Epithelial cell of esophagus (primary cell): ENCODE measurements around the gene RAPGEF5.

Source experiments
- DNase-seq: peaks from one replicate; pipeline ENCODE4 v3.0.0; 2010; ENCODE audit warnings: low read depth
- H3K4me3 ChIP-seq: 2 replicates; pipeline ENCODE4 v1.5.1; 2011; ENCODE audit warnings: mild to moderate bottlenecking, low read length, control low read depth
- CTCF ChIP-seq: IDR thresholded peaks from 2 replicates; pipeline ENCODE4 v1.5.1; 2011; ENCODE audit warnings: low read depth, mild to moderate bottlenecking, low read length, control low read depth, inconsistent platforms; ENCODE audit not compliant: insufficient read depth; ENCODE audit errors: missing control alignments

Gene RAPGEF5

GRCh38 chr7:22201186-22201880 is 155.6 kb downstream of the RAPGEF5 start:
- no peak for DNase-seq
- H3K4me3 ChIP-seq, result no peak overlapping the region
- TF ChIP-seq CTCF, result no peak

DNA sequence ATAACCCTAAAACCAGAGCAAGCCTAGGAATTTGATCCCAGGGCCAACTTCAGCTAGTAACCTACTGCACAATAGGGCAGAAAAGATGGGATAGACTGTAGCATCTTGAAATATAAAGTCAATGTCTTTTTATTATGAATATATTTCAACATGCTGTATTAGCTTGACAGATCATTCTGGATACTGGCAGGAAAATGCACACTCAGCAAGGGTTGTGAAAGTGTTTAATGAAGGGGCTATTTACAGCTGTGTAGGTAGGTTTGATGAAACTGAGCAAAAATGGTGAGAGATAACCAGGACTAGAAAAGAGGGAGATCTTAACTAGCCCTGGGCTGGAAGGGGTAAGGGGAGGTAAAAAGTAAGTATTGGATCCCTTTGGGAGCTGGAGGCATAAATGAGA is 156.2 kb downstream of the RAPGEF5 start:
- no peak for DNase-seq
- no peak overlapping the region for H3K4me3 ChIP-seq
- no peak for TF ChIP-seq CTCF

GRCh38 chr7:22200238-22200637 is 156.7 kb downstream of the RAPGEF5 start:
- TF ChIP-seq CTCF, result no peak
- H3K4me3 ChIP-seq, result no peak overlapping the region

DNA sequence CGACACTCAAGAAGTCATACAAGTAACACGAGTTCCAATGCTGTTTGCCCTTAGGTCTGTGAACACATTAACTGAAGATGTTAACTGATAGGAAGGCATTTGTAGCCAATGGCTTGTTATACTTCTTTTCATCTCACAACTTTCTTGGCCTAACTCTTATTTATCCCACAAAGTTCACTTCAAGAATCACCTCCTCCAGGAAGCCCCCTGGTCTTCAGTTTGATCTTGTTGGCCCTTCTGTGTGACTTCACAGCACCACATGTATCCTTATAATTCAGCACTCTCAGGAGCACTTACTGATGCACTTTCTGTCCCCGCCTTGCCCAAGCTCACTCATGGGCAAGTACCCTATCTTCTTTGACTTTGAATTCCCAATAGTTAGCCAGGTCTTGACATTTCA is 159.6 kb downstream of the RAPGEF5 start:
- H3K4me3 ChIP-seq, result no peak overlapping the region
- TF ChIP-seq CTCF, result no peak
- DNase-seq, result no peak

More at GRCh38 chr7:22200238-22200637, 156.7 kb downstream of the RAPGEF5 start:
- DNase-seq, result no peak

DNA sequence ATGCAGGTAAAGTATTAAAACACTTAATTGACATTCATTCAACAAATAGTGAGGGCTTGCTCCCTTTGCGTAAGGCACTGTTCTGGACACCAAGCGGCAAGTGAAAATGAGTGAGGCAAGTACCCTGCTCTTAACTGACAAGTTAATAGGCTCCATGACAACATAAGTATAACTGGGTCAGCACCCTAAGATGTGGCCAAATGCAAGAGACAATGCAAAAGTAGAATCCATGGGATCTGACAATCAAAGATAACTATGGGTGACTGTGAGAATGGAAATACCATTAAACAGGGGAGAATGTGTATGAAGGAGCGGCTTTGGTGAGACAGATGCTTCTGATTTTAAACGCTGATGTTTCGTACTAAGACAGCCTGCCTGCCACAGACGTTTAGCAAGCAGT is 160.5 kb downstream of the RAPGEF5 start:
- DNase-seq, result no peak
- no peak for TF ChIP-seq CTCF

DNA sequence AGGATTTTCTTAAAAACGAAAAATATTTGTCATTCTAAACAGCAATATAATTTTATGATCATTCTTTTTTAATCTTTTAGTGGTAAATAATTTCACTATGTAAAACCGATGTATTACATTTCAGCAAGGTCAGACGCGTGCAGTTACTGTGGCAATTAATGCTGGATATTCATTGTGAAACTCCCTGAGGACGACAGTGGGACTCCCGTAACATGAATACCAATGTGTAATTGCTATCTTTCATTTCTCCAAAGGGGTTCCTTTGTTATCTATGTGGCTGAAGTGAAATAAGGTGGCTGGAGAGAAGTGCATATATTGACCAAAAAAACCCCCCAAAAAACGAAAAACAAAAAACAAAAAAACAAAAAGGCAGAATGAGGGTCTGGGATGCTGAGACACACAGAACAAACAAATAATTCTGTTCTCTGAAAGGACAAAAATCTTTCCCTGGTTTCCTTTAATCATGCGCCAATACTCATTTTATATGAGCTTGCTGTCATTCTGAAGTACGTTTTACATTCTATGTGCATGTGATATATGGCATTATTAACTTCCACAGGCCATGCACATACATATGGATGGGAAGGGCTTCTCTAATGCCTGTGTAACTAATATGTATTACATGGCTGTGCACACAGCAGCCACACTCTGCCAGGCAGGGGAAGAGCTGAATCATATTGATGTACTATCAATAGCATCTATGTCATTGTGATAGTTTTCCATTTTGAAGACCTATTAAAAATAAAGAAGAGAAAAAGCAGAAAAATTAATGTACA is 161.4 kb downstream of the RAPGEF5 start:
- TF ChIP-seq CTCF, result no peak

More for the DNA sequence above, 160.5 kb downstream of the RAPGEF5 start:
- H3K4me3 ChIP-seq, result no peak overlapping the region

DNA sequence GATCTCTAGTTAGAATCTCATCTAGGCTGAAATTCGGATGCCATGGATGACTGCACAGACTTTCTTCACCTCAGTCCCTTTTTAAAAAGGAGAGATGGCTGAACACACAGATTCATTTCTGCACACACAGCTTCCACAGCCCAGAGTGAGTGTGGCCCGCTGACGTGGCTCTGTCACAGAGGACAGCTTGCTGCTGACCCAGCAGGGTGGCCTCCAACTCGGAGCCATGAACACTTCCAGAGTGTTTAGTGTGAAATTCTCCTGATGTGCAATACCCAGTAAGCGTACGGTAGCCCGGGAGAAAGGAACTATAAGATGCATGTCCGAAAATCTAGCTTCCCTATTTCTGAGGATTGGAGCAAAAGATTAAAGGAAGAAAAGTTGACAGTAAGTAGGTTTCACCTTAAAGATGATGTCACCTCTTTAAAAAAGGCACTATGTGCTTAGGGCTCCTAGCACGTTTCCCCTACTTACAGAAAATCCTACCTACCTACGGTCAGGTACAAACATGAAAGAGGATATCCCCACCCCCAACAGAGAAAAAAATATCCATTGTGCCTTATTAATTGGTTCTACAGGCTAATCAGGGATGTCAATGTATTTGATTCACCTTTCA is 162.2 kb downstream of the RAPGEF5 start:
- no peak for DNase-seq
- TF ChIP-seq CTCF, result no peak
- no peak overlapping the region for H3K4me3 ChIP-seq

More for the DNA sequence above, 161.4 kb downstream of the RAPGEF5 start:
- H3K4me3 ChIP-seq, result no peak overlapping the region
- no peak for DNase-seq
